GM23338 (cell line): ENCODE results near the gene MGAT5. TPM values are rescaled to one million over a fixed set of nuclear protein-coding genes. Genes with fewer than 3 reads are reported as not detected.

Experiments
- ATAC-seq: fragments of 200-7000 bp; cut with Tn5 transposase; 3 replicates; pipeline ENCODE4 v1.9.1; 2020
- DNase-seq: peaks from one replicate; pipeline ENCODE4 v3.0.0-alpha.2; 2015; ENCODE audit warnings: low spot score
- H2AFZ ChIP-seq: fragments of 200-600 bp; sonication (generic); 2 replicates; pipeline ENCODE4 v1.8.0; 2016; ENCODE audit warnings: antibody characterized with exemption, mild to moderate bottlenecking, moderate library complexity
- H3F3A ChIP-seq: fragments of 200-600 bp; sonication (generic); replicated peaks from 2 replicates; pipeline ENCODE4 v1.8.0; 2017; ENCODE audit warnings: antibody characterized with exemption, mixed run types, low read depth
- H3K27ac ChIP-seq: fragments of 200-600 bp; sonication (generic); 2 replicates; pipeline ENCODE4 v1.6.1; 2016; ENCODE audit warnings: low read depth
- H3K27me3 ChIP-seq: fragments of 200-600 bp; sonication (generic); 2 replicates; pipeline ENCODE4 v1.8.0; 2016; ENCODE audit warnings: mild to moderate bottlenecking, mixed run types, moderate library complexity; ENCODE audit not compliant: insufficient read depth
- H3K36me3 ChIP-seq: fragments of 200-600 bp; sonication (generic); 2 replicates; pipeline ENCODE4 v1.8.0; 2016; ENCODE audit warnings: mild to moderate bottlenecking; ENCODE audit not compliant: insufficient read depth
- H3K4me1 ChIP-seq: fragments of 200-600 bp; sonication (generic); 2 replicates; pipeline ENCODE4 v1.8.0; 2016; ENCODE audit warnings: mild to moderate bottlenecking, moderate library complexity; ENCODE audit not compliant: insufficient read depth
- H3K4me2 ChIP-seq: fragments of 200-600 bp; sonication (generic); 2 replicates; pipeline ENCODE4 v1.7.1; 2017; ENCODE audit warnings: mixed run types
- H3K4me3 ChIP-seq: fragments of 200-600 bp; sonication (generic); 2 replicates; pipeline ENCODE4 v1.6.1; 2016; ENCODE audit warnings: mixed run types
- H3K79me2 ChIP-seq: fragments of 200-600 bp; sonication (generic); replicated peaks from 2 replicates; pipeline ENCODE4 v1.8.0; 2017; ENCODE audit warnings: mild to moderate bottlenecking; ENCODE audit not compliant: insufficient read depth
- H3K9me2 ChIP-seq: fragments of 200-600 bp; sonication (generic); 2 replicates; pipeline ENCODE4 v1.8.0; 2017; ENCODE audit not compliant: insufficient read depth
- H4K20me1 ChIP-seq: fragments of 200-600 bp; sonication (generic); replicated peaks from 2 replicates; pipeline ENCODE4 v1.8.0; 2017; ENCODE audit warnings: mild to moderate bottlenecking; ENCODE audit not compliant: insufficient read depth
- H3K27ac Mint-ChIP-seq: 2 replicates; pipeline ENCODE4 v1.8.0; 2020; ENCODE audit warnings: inconsistent platforms, mild to moderate bottlenecking, moderate library complexity, mixed read lengths
- H3K27me3 Mint-ChIP-seq: 3 replicates; pipeline ENCODE4 v1.8.0; 2022; ENCODE audit warnings: low read depth, mild to moderate bottlenecking, moderate library complexity, mixed read lengths, inconsistent platforms; ENCODE audit not compliant: insufficient read depth, poor library complexity
- H3K36me3 Mint-ChIP-seq: 3 replicates; pipeline ENCODE4 v1.8.0; 2021; ENCODE audit warnings: low read depth, mild to moderate bottlenecking, inconsistent platforms, moderate library complexity, mixed read lengths
- H3K4me1 Mint-ChIP-seq: 3 replicates; pipeline ENCODE4 v1.8.0; 2020; ENCODE audit warnings: mild to moderate bottlenecking, inconsistent platforms, mixed read lengths
- H3K4me3 Mint-ChIP-seq: 3 replicates; pipeline ENCODE4 v1.8.0; 2021; ENCODE audit warnings: moderate library complexity, mild to moderate bottlenecking, inconsistent platforms, mixed read lengths
- H3K9me3 Mint-ChIP-seq: 3 replicates; pipeline ENCODE4 v1.8.0; 2020; ENCODE audit warnings: moderate library complexity, mild to moderate bottlenecking, inconsistent platforms, mixed read lengths
- CREB1 ChIP-seq: fragments of 250-450 bp; sonication (Bioruptor Pico); IDR thresholded peaks from 2 replicates; pipeline ENCODE4 v1.5.0; 2020; ENCODE audit warnings: low read depth, mild to moderate bottlenecking, moderate library complexity
- ETS1 ChIP-seq: IDR thresholded peaks from 2 replicates; pipeline ENCODE4 v1.6.1; 2016; ENCODE audit warnings: antibody characterized with exemption
- EZH2phosphoT487 ChIP-seq: fragments of 200-600 bp; sonication (generic); IDR thresholded peaks from one replicate; pipeline ENCODE4 v1.8.1; 2018; ENCODE audit warnings: antibody characterized with exemption; ENCODE audit not compliant: unreplicated experiment
- JUNB ChIP-seq: IDR thresholded peaks from one replicate; pipeline ENCODE4 v1.6.1; 2016; ENCODE audit warnings: antibody characterized with exemption; ENCODE audit not compliant: unreplicated experiment
- NANOG ChIP-seq: IDR thresholded peaks from 2 replicates; pipeline ENCODE4 v1.6.1; 2016; ENCODE audit warnings: antibody characterized with exemption, borderline replicate concordance
- POLR2AphosphoS5 ChIP-seq: IDR thresholded peaks from 2 replicates; pipeline ENCODE4 v1.6.1; 2016; ENCODE audit warnings: antibody characterized with exemption, low read depth
- STAT1 ChIP-seq: IDR thresholded peaks from one replicate; pipeline ENCODE4 v1.6.1; 2016; ENCODE audit warnings: antibody characterized with exemption; ENCODE audit not compliant: unreplicated experiment
- ZNF114 ChIP-seq: fragments of 250-450 bp; sonication (Bioruptor Pico); IDR thresholded peaks from 2 replicates; pipeline ENCODE4 v1.5.0; 2020; ENCODE audit warnings: mild to moderate bottlenecking, moderate library complexity
- ZNF462 ChIP-seq: fragments of 250-450 bp; sonication (Bioruptor Pico); IDR thresholded peaks from 2 replicates; pipeline ENCODE4 v1.5.0; 2020; ENCODE audit warnings: mild to moderate bottlenecking, moderate library complexity
- polyA plus RNA-seq: library from polyadenylated mRNA; unstranded; fragments of >200 nt; fragmentation: Nextera tagmentation; extraction: Ambion mirVana; gene quantifications from 2 replicates; pipeline ENCODE4 v1.2.1, GENCODE V29; 2016
- total RNA-seq: library from RNA; depleted of rRNA; stranded (reverse); fragments of >200 nt; shearing (Covaris generic); gene quantifications from 2 replicates; pipeline ENCODE4 v1.2.3, GENCODE V29; 2014

MGAT5 gene
- total and polyA plus RNA-seq, 2 experiments from 2014 or later: 4.6 to 27.6 TPM

GRCh38 chr2:134248913-134249312 lies 5.0 kb upstream of the MGAT5 start:
- Histone ChIP-seq H3K4me1 (peaks cover 3% of the 10 kb centered on the region; the same call in 1 of the 2 replicates), H3K9me2 (peaks cover 17% of the 10 kb centered on the region; the same call in 1 of the 2 replicates), H3K4me2 (no peak overlapping the region), H3K27ac (no peak overlapping the region), H4K20me1 (peaks cover 3% of the 10 kb centered on the region; the same call in 1 of the 2 replicates), H2AFZ (no peak overlapping the region), H3K36me3 (no peaks in the 10 kb centered on the region), H3K27me3 (no peaks in the 10 kb centered on the region), H3F3A (no peaks in the 10 kb centered on the region), H3K4me3 (no peak overlapping the region), H3K79me2 (peaks cover 51% of the 10 kb centered on the region)
- TF ChIP-seq EZH2phosphoT487 (no peak), ZNF114 (CRISPR knock-in tag) (no peak), ETS1 (no peak), CREB1 (CRISPR knock-in tag) (no peak), STAT1 (no peak), POLR2AphosphoS5 (no peak), NANOG (no peak), JUNB (no peak), ZNF462 (CRISPR knock-in tag) (no peak)
- no peaks in the 10 kb centered on the region for H3K36me3 Mint-ChIP-seq
- DNase-seq: no peak
- H3K4me3 Mint-ChIP-seq: no peak overlapping the region
- ATAC-seq: no peak
- no peaks in the 10 kb centered on the region for H3K27me3 Mint-ChIP-seq
- H3K4me1 Mint-ChIP-seq: peaks cover 26% of the 10 kb centered on the region
- H3K27ac Mint-ChIP-seq: no peak overlapping the region
- no peaks in the 10 kb centered on the region; the same call in 2 of the 3 replicates for H3K9me3 Mint-ChIP-seq
